HG02623 (cell line): ENCODE data around the gene SPATA9.
A peak's percentile ranks its signal among the peaks of the same experiment; 100 is the strongest.

Source experiments
- ATAC-seq: cut with Tn5 transposase; IDR thresholded peaks from one replicate; pipeline ENCODE4 v1.9.1; 2021; ENCODE audit warnings: moderate library complexity; ENCODE audit not compliant: unreplicated experiment

Gene SPATA9

GRCh38 chr5:95621839-95622629 is 60.8 kb downstream of the SPATA9 start:
- no peak for ATAC-seq

- ATAC-seq: peak; percentile 34
Observed at GRCh38 chr5:95620870-95621838, 61.6 kb downstream of the SPATA9 start.

GRCh38 chr5:95620030-95620869 is 62.5 kb downstream of the SPATA9 start, which contains the start of gene GPR150:
Gene GPR150 (plus strand): TSS chr5:95620087. CDS start chr5:95620276, 189 bp downstream.
- ATAC-seq: peak; percentile 62

GRCh38 chr5:95619514-95620029 is 63.2 kb downstream of the SPATA9 start:
- ATAC-seq: no peak

GRCh38 chr5:95619096-95619495 is 63.7 kb downstream of the SPATA9 start:
- ATAC-seq: no peak

GRCh38 chr5:95617057-95617456 is 65.7 kb downstream of the SPATA9 start:
- no peak for ATAC-seq

GRCh38 chr5:95615164-95615467 is 67.7 kb downstream of the SPATA9 start:
- ATAC-seq: peak; percentile 41

- ATAC-seq: no peak
Observed at GRCh38 chr5:95613514-95613913, 69.3 kb downstream of the SPATA9 start.

GRCh38 chr5:95611396-95611795 is 71.4 kb downstream of the SPATA9 start:
- ATAC-seq: no peak

GRCh38 chr5:95610546-95610945 is 72.2 kb downstream of the SPATA9 start:
- no peak for ATAC-seq

GRCh38 chr5:95609711-95610110 is 73.1 kb downstream of the SPATA9 start:
- ATAC-seq: no peak
